HCT116 (cell line): ENCODE data around the gene SUGCT. TPM values are rescaled to one million over a fixed set of nuclear protein-coding genes. Genes with fewer than 3 reads are reported as not detected.

Source experiments
- ATAC-seq: fragments of 200-7000 bp; cut with Tn5 transposase; 2 replicates; pipeline ENCODE4 v1.9.1; 2020; ENCODE audit warnings: mild to moderate bottlenecking, moderate library complexity
- BruUV-seq: library from RNA; stranded (reverse); fragments of 400-500 nt; replicated peaks from 2 replicates; lab custom pipeline; 2021; lab: Mats Ljungman, UMichigan
- CTCF ChIA-PET: fragments of 300-600 bp; sonication (Branson Sonifier 250); formaldehyde crosslinking; loops from one replicate; lab custom pipeline; 2021; ENCODE audit warnings: antibody characterized with exemption; lab: Charles Lee
- POLR2A ChIA-PET: fragments of 300-600, 350-600 bp; sonication (Branson Sonifier 250); formaldehyde crosslinking; loops from one replicate; lab custom pipeline; 2021; ENCODE audit warnings: antibody characterized with exemption; lab: Charles Lee
- RAD21 ChIA-PET, 2 experiments: fragments of 300-600 bp; sonication (Branson Sonifier 250); formaldehyde crosslinking; loops; one replicate each; lab custom pipeline; 2023; ENCODE audit warnings: low total read pairs in 2 of 2; ENCODE audit not compliant: uncharacterized antibody in 2 of 2, unreplicated experiment in 2 of 2, low non-redundant PET in 1 of 2; lab: Charles Lee
- DNase-seq: peaks from one replicate; pipeline ENCODE4 v3.0.0-alpha.2; 2010; ENCODE audit warnings: low read depth, low spot score
- H2AFZ ChIP-seq: fragments of 200-600 bp; shearing (Covaris generic), sonication (generic); 2 replicates; pipeline ENCODE4 v1.6.1; 2017; ENCODE audit warnings: low read depth, mixed run types, mixed read lengths, antibody characterized with exemption, low read length; ENCODE audit not compliant: poor library complexity, severe bottlenecking
- H3K27ac ChIP-seq: 2 replicates; pipeline ENCODE4 v1.5.1; 2012; ENCODE audit warnings: low read depth, low read length
- H3K27me3 ChIP-seq: fragments of 200-600 bp; sonication (generic); 2 replicates; pipeline ENCODE4 v1.6.1; 2016; ENCODE audit warnings: mixed run types, low read length, mixed read lengths; ENCODE audit not compliant: insufficient read depth
- H3K36me3 ChIP-seq, 2 experiments: fragments of 200-500 bp in 1 of 2; fragments of 200-600 bp in 1 of 2; sonication (Bioruptor generic) in 1 of 2; sonication (generic) in 1 of 2; 2 replicates each; pipeline versions ENCODE4 v1.5.1 to v1.6.1; 2014 to 2016; ENCODE audit warnings: low read length in 2 of 2, inconsistent platforms in 1 of 2, mixed read lengths in 1 of 2, mixed run types in 1 of 2; ENCODE audit not compliant: insufficient read depth in 2 of 2, control insufficient read depth in 1 of 2
- H3K4me1 ChIP-seq, 2 experiments: fragments of 200-600 bp in 1 of 2; sonication (generic) in 1 of 2; 2 replicates each; pipeline versions ENCODE4 v1.5.1 to v1.6.1; 2012 to 2017; ENCODE audit warnings: low read length in 2 of 2, inconsistent platforms in 1 of 2, mild to moderate bottlenecking in 1 of 2, mixed read lengths in 1 of 2, mixed run types in 1 of 2, moderate library complexity in 1 of 2; ENCODE audit not compliant: insufficient read depth in 2 of 2, control insufficient read depth in 1 of 2
- H3K4me2 ChIP-seq: fragments of 200-600 bp; sonication (generic); 2 replicates; pipeline ENCODE4 v1.6.1; 2017; ENCODE audit warnings: mixed run types, low read length, mixed read lengths
- H3K4me3 ChIP-seq, 2 experiments: fragments of 200-600 bp in 1 of 2; sonication (generic) in 1 of 2; replicated peaks in 1 of 2; 2 replicates each; pipeline ENCODE4 v1.5.1; 2011 to 2016; ENCODE audit warnings: low read length in 2 of 2, control low read depth in 1 of 2, low read depth in 1 of 2, mild to moderate bottlenecking in 1 of 2, mixed read lengths in 1 of 2, mixed run types in 1 of 2
- H3K79me2 ChIP-seq: fragments of 200-600 bp; sonication (generic); 2 replicates; pipeline ENCODE4 v1.6.1; 2017; ENCODE audit warnings: mild to moderate bottlenecking, mixed run types, low read length, moderate library complexity, mixed read lengths; ENCODE audit not compliant: insufficient read depth
- H3K9ac ChIP-seq: fragments of 200-600 bp; sonication (generic); 2 replicates; pipeline ENCODE4 v1.6.1; 2016; ENCODE audit warnings: low read length, mixed read lengths
- H3K9me2 ChIP-seq: fragments of 200-600 bp; sonication (generic), shearing (Covaris generic); 2 replicates; pipeline ENCODE4 v1.6.1; 2017; ENCODE audit warnings: mixed run types, mild to moderate bottlenecking, moderate library complexity; ENCODE audit not compliant: insufficient read depth
- H3K9me3 ChIP-seq, 2 experiments: fragments of 200-500 bp in 1 of 2; fragments of 200-600 bp in 1 of 2; sonication (Bioruptor generic) in 1 of 2; sonication (generic) in 1 of 2; 2 replicates each; pipeline ENCODE4 v1.6.1; 2014 to 2017; ENCODE audit warnings: low read length in 2 of 2, mixed read lengths in 2 of 2, inconsistent platforms in 1 of 2, low read depth in 1 of 2, mild to moderate bottlenecking in 1 of 2, mixed run types in 1 of 2, moderate library complexity in 1 of 2; ENCODE audit not compliant: control insufficient read depth in 1 of 2, insufficient read depth in 1 of 2
- H4K20me1 ChIP-seq: fragments of 200-600 bp; sonication (generic), shearing (Covaris generic); 2 replicates; pipeline ENCODE4 v1.6.1; 2017; ENCODE audit warnings: mixed run types, mild to moderate bottlenecking, moderate library complexity; ENCODE audit not compliant: insufficient read depth
- ATF3 ChIP-seq: IDR thresholded peaks from 2 replicates; pipeline ENCODE4 v1.6.1; 2012
- CEBPB ChIP-seq: IDR thresholded peaks from 2 replicates; pipeline ENCODE4 v1.6.1; 2012; ENCODE audit warnings: low read depth
- CTCF ChIP-seq, 3 experiments: fragments of 200-600 bp in 1 of 3; sonication (generic) in 1 of 3; IDR thresholded peaks in 2 of 3; conservative IDR thresholded peaks in 1 of 3; 2 replicates each; pipeline ENCODE4 v1.5.1; 2012 to 2017; ENCODE audit warnings: low read depth in 2 of 3, low read length in 2 of 3, antibody characterized with exemption in 1 of 3, borderline replicate concordance in 1 of 3, control low read depth in 1 of 3, mild to moderate bottlenecking in 1 of 3, mixed read lengths in 1 of 3, mixed run types in 1 of 3, moderate library complexity in 1 of 3; ENCODE audit not compliant: insufficient read depth in 1 of 3
- EGR1 ChIP-seq: IDR thresholded peaks from 2 replicates; pipeline ENCODE4 v1.6.1; 2012; ENCODE audit warnings: low read depth
- ELF1 ChIP-seq: IDR thresholded peaks from 2 replicates; pipeline ENCODE4 v1.6.1; 2012; ENCODE audit warnings: low read depth, borderline replicate concordance
- EZH2 ChIP-seq: fragments of 200-600 bp; sonication (generic); IDR thresholded peaks from 2 replicates; pipeline ENCODE4 v1.6.1; 2017; ENCODE audit warnings: antibody characterized with exemption, mixed run types
- JUND ChIP-seq: IDR thresholded peaks from 2 replicates; pipeline ENCODE4 v1.6.1; 2012
- MAX ChIP-seq: IDR thresholded peaks from 2 replicates; pipeline ENCODE4 v1.6.1; 2012
- POLR2A ChIP-seq: IDR thresholded peaks from 2 replicates; pipeline ENCODE4 v1.7.0; 2011; ENCODE audit warnings: borderline replicate concordance; ENCODE audit not compliant: insufficient read depth, insufficient read length; ENCODE audit errors: extremely low read depth
- POLR2AphosphoS5 ChIP-seq: IDR thresholded peaks from 2 replicates; pipeline ENCODE4 v1.6.1; 2011; ENCODE audit warnings: mild to moderate bottlenecking, low read depth, low read length, moderate library complexity
- RAD21 ChIP-seq: IDR thresholded peaks from 2 replicates; pipeline ENCODE4 v1.6.1; 2012; ENCODE audit warnings: low read depth, mild to moderate bottlenecking
- REST ChIP-seq: IDR thresholded peaks from 2 replicates; pipeline ENCODE4 v1.6.1; 2012; ENCODE audit warnings: low read depth
- SIN3A ChIP-seq: IDR thresholded peaks from 2 replicates; pipeline ENCODE4 v1.6.1; 2012; ENCODE audit warnings: low read depth
- SP1 ChIP-seq: IDR thresholded peaks from 2 replicates; pipeline ENCODE4 v1.6.1; 2012; ENCODE audit warnings: low read depth
- SRF ChIP-seq: IDR thresholded peaks from 2 replicates; pipeline ENCODE4 v1.6.1; 2012; ENCODE audit warnings: low read depth
- TCF7L2 ChIP-seq: IDR thresholded peaks from 2 replicates; pipeline ENCODE4 v1.7.0; 2011; ENCODE audit warnings: borderline replicate concordance, inconsistent platforms; ENCODE audit not compliant: insufficient read depth, insufficient read length; ENCODE audit errors: extremely low read depth
- YY1 ChIP-seq: IDR thresholded peaks from 2 replicates; pipeline ENCODE4 v1.6.1; 2011; ENCODE audit warnings: low read length, low read depth, moderate library complexity, mild to moderate bottlenecking; ENCODE audit not compliant: insufficient replicate concordance; ENCODE audit errors: extremely low read depth
- ZBTB33 ChIP-seq: IDR thresholded peaks from 2 replicates; pipeline ENCODE4 v1.6.1; 2011; ENCODE audit warnings: mild to moderate bottlenecking, low read length, moderate library complexity; ENCODE audit not compliant: insufficient replicate concordance; ENCODE audit errors: extremely low read depth
- ZFX ChIP-seq: fragments of 450-650 bp; IDR thresholded peaks from 2 replicates; pipeline ENCODE4 v1.6.1; 2017
- ZNF274 ChIP-seq: fragments of 200-500 bp; sonication (Bioruptor generic); IDR thresholded peaks from 2 replicates; pipeline ENCODE4 v1.6.1; 2014; ENCODE audit warnings: mild to moderate bottlenecking, low read depth, low read length, inconsistent platforms
- intact Hi-C: fragments of 100-400 bp; cut with micrococcal nuclease; formaldehyde crosslinking; loops from 2 replicates; pipeline ENCODE4 v1.10.0; 2022
- total RNA-seq: library from RNA; stranded (reverse); gene quantifications from one replicate; pipeline ENCODE4 v1.2.1, GENCODE V29; 2021; ENCODE audit not compliant: unreplicated experiment

SUGCT gene
- total RNA-seq, 1 experiment from 2014 or later: 4.4 TPM

- H3K79me2 ChIP-seq: no peaks in the 10 kb centered on the region
- CTCF ChIA-PET: no interaction called here
- POLR2A ChIA-PET: no interaction called here
- H4K20me1 ChIP-seq: no peaks in the 10 kb centered on the region
- no peaks in the 10 kb centered on the region for H3K4me1 ChIP-seq
- no peaks in the 10 kb centered on the region for H3K9me2 ChIP-seq
- DNase-seq (no peak), ATAC-seq (no peak)
- no peak overlapping the region for H2AFZ ChIP-seq
- intact Hi-C loops: no loop called here
- no peak overlapping the region for H3K9ac ChIP-seq
- H3K4me3 ChIP-seq: no peak overlapping the region
- no peak overlapping the region for H3K4me2 ChIP-seq
- H3K27me3 ChIP-seq: peaks cover 10% of the 10 kb centered on the region
- RAD21 ChIA-PET: no interaction called here
- TF ChIP-seq YY1 (no peak), TCF7L2 (no peak), POLR2AphosphoS5 (no peak), RAD21 (no peak), REST (no peak), CEBPB (no peak), ELF1 (no peak), ATF3 (no peak), ZBTB33 (no peak), ZNF274 (no peak), JUND (no peak), CTCF (IDR thresholded peaks at IDR 0.05 in 2 of 3, conservative IDR thresholded peaks at IDR 0.05 in 1 of 3; ENCODE audit: borderline replicate concordance in 1 of 3, insufficient read depth in 1 of 3, low read depth in 2 of 3, low read length in 2 of 3) (no peak), SRF (no peak), SIN3A (no peak), EGR1 (no peak), ZFX (no peak), EZH2 (no peak), SP1 (no peak), POLR2A (no peak), MAX (no peak)
- TF ChIP-seq, all 23 proteins: peak for 0
- no TSS peak for BruUV-seq
- Histone ChIP-seq H3K36me3 (no peaks in the 10 kb centered on the region), H3K27ac (no peak overlapping the region), H3K9me3 (no peaks in the 10 kb centered on the region)
These were observed 539.5 kb downstream of the SUGCT start for GRCh38 chr7:40674316-40674715.
